Kidney epithelial cell (primary cell): ENCODE data around the gene FLNA. TPM values are rescaled to one million over a fixed set of nuclear protein-coding genes. Genes with fewer than 3 reads are reported as not detected.
"Not testable (repeated sequence)": the region's sequence is repeated elsewhere in the genome, so short reads cannot be mapped to it uniquely, and the experiment has no call there.

Experiments
- DNase-seq: peaks from one replicate; pipeline ENCODE4 v3.0.0-alpha.2; 2010; ENCODE audit warnings: low read depth
- H3K27me3 ChIP-seq: 2 replicates; pipeline ENCODE4 v1.6.0; 2011; ENCODE audit warnings: low read length; ENCODE audit not compliant: control insufficient read depth, insufficient read depth
- H3K36me3 ChIP-seq: 2 replicates; pipeline ENCODE4 v1.5.1; 2011; ENCODE audit warnings: low read length; ENCODE audit not compliant: control insufficient read depth, insufficient read depth
- H3K4me3 ChIP-seq: 2 replicates; pipeline ENCODE4 v1.5.1; 2011; ENCODE audit warnings: low read depth, mild to moderate bottlenecking, control low read depth, low read length
- CTCF ChIP-seq: IDR thresholded peaks from 2 replicates; pipeline ENCODE4 v1.5.1; 2011; ENCODE audit warnings: mild to moderate bottlenecking, moderate library complexity, low read length, control low read depth, inconsistent platforms; ENCODE audit not compliant: insufficient read depth, poor library complexity, severe bottlenecking
- total RNA-seq: library from RNA; depleted of rRNA; stranded (reverse); fragments of >200 nt; gene quantifications from 2 replicates; pipeline ENCODE4 v1.2.3, GENCODE V29; 2015

The FLNA gene
- total RNA-seq, 1 donor from 2014 or later: 2,357 TPM

- Histone ChIP-seq H3K27me3 (no peaks in the 10 kb centered on the region), H3K36me3 (peaks cover 2% of the 10 kb centered on the region), H3K4me3 (peak overlapping the region; percentile 47)
- TF ChIP-seq CTCF: no peak
- DNase-seq: no peak
Observed at GRCh38 chrX:154396973-154397887, 22.8 kb upstream of the FLNA start.

GRCh38 chrX:154396363-154396762 is 21.9 kb upstream of the FLNA start:
- not testable (repeated sequence) for H3K36me3 ChIP-seq, H3K27me3 ChIP-seq, DNase-seq
- H3K4me3 ChIP-seq: peak overlapping the region; percentile 47

- H3K36me3 ChIP-seq, H3K27me3 ChIP-seq, DNase-seq: not testable (repeated sequence)
- H3K4me3 ChIP-seq: peak overlapping the region; percentile 18
Observed at GRCh38 chrX:154389812-154390747, 15.6 kb upstream of the FLNA start.

GRCh38 chrX:154388649-154389048 is 14.2 kb upstream of the FLNA start:
- not testable (repeated sequence) for H3K27me3 ChIP-seq, DNase-seq, H3K36me3 ChIP-seq, H3K4me3 ChIP-seq

- not testable (repeated sequence) for H3K27me3 ChIP-seq, DNase-seq, H3K4me3 ChIP-seq, H3K36me3 ChIP-seq
Observed at GRCh38 chrX:154388094-154388493, 13.7 kb upstream of the FLNA start.

- peak; percentile 54 for TF ChIP-seq CTCF
- DNase-seq: no peak
- no peak overlapping the region for H3K4me3 ChIP-seq
- H3K27me3 ChIP-seq: no peaks in the 10 kb centered on the region
- H3K36me3 ChIP-seq: no peaks in the 10 kb centered on the region
Observed at GRCh38 chrX:154384284-154384892, 10.0 kb upstream of the FLNA start.

- no peaks in the 10 kb centered on the region for H3K27me3 ChIP-seq
Observed at GRCh38 chrX:154383359-154384283, 9.2 kb upstream of the FLNA start.

More at GRCh38 chrX:154383359-154384283, 9.2 kb upstream of the FLNA start:
- DNase-seq: no peak
- TF ChIP-seq CTCF: no peak
- Histone ChIP-seq H3K36me3 (no peaks in the 10 kb centered on the region), H3K4me3 (no peak overlapping the region)
